HG03558 (cell line): ENCODE results near the gene YPEL4.
"Not testable (repeated sequence)": the region's sequence is repeated elsewhere in the genome, so short reads cannot be mapped to it uniquely, and the experiment has no call there.

Source experiments
- ATAC-seq: cut with Tn5 transposase; IDR thresholded peaks from one replicate; pipeline ENCODE4 v1.9.1; 2021; ENCODE audit warnings: moderate number of reproducible peaks; ENCODE audit not compliant: unreplicated experiment; ENCODE audit errors: extremely low read depth

Gene YPEL4

DNA sequence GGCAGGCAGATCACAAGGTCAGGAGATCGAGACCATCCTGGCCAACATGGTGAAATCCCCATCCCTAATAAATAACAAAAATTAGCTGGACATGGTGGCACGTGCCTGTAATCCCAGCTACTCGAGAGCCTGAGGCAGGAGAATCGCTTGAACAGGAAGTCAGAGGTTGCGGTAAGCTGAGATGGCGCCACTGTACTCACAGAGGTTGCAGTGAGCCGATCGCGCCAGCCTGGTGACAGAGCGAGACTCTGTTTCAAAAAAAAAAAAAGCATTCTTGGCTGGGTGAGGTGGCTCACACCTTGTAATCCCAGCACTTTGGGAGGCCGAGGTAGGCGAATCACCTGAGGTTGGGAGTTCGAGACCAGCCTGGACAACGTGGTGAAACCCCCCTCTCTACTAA is 2.5 kb upstream of the YPEL4 start:
- not testable (repeated sequence) for ATAC-seq

DNA sequence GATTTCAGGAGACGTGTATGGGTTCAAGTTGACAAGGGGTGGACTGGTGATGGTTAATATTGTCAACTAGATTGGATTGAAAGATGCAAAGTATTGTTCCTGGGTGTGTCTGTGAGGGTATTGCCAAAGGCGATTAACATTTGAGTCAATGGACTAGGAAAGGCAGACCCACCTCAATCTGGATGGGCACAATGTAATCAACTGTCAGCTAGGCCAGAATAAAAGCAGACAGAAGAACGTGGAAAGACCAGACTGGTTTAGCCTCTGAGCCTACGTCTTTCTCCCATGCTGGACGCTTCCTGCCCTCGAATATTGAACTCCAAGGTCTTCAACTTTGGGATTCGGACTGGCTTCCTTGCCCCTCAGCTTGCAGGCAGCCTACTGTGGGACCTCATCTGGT is 1.7 kb upstream of the YPEL4 start:
- ATAC-seq, result no peak

GRCh38 chr11:57650739-57651090 is 1.0 kb upstream of the YPEL4 start:
- ATAC-seq, result no peak

DNA sequence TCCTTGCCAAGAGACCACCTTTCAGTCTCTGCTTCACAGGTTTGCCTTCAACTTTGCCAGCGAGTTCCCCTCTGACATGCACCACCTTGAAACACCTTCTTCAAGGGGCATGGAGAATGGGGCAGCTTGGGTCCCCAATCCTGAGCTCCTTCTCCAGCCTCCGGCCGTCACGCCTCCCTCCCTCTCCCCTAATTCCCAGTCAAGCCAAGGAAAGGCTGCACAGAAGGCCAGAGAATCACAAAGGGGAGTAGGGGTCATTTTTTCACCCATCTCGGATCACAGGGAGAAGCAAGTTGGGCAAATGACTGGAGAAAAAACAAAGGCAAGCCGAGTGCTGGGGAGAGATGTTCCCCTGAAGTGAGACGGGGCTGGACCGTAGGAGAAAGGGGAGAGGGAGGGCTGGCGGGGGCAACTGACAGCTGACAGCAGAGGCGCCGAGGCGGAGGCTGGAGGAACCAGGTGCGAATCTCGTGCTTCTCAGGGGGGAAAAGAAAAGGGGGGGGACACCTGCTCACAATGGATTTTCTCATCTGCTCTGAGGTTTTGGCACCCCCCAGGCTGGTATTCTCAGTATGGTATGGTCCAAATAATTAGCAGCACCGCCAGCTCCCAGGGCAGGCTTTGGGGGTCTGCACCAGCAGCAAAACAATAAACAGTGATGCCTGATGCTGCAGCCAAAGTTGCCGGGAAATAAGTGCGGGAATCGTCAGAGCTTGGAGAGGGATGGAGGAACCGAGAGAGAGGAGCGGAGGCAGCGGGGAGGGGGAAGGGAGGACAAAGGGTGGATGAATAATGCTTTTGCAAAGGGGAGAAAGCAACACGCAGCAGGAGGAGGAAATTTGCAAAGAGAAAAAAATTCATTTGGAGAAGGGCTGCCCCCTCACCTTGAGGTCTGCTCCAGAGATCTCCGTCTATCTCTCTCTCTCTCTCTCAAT is 644 bp downstream of the YPEL4 start:
- no peak for ATAC-seq

GRCh38 chr11:57647960-57648800 is 1.5 kb downstream of the YPEL4 start:
- ATAC-seq, result no peak

GRCh38 chr11:57647372-57647771 is 2.3 kb downstream of the YPEL4 start:
- ATAC-seq, result no peak

DNA sequence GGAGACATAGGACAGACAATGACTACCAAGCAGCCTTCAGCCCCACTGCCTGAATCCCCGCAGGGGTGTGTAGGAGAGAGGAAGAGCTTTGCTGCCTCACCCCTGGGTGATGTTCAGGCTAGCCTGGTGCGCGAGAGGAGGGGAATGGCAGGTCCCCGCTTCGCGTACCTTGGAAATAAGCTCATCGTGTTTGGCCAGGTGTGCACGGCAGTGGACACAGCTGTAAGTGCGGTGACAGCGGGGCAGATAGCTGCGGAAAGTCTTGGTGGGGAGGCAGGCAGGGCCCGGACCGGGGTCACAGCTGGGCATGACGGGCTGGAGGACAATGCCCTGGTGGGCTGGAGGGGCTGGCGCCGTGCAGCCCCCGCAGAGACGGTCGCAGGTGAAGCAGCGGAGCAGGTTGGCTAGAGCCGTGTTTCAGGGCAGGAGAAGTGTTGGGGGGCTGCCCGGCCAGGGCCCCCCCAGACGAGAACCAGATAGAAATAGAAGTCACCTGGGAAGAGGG is 2.9 kb downstream of the YPEL4 start:
- ATAC-seq, result no peak

- no peak for ATAC-seq
These were observed 3.4 kb downstream of the YPEL4 start for GRCh38 chr11:57646194-57646798.

DNA sequence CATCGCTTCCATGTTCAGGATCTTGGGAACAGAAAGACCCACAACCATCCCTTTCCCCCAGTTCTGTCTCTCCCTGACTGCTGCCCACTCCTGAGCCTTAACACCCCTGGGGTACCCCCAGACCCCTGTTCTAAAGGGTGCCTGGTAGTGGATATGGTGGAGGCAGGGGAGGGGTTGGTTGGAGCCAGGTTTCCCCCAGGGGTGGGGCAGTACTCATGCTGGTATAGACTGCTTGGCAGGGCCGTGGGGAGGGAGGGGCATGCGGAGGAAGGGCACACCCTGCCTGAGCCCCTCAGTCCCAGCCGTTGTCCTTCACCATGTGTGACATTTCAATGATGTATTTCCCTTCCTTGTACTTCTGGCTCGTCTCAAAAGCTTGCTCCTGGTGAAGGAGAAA is 4.0 kb downstream of the YPEL4 start:
- no peak for ATAC-seq

GRCh38 chr11:57644748-57645688 is 4.7 kb downstream of the YPEL4 start:
- ATAC-seq, result no peak

DNA sequence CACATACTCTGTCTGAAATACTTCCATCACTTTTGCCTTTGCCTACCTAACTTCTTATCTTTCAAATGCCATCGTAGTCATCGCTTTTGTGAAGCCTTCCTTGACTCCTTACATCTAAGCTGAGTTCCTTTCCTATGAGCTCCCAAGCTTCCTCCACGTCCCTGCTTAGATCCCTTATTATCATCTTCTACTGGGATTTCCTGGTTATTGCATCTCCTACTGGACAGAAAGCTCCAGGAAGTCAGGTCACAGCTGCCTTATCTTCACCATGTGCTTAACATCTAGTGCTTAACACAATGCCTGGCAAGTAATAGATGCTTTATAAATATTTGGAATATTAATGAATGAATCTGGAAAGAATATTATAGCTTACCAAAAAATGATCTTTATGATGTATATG is 5.9 kb downstream of the YPEL4 start:
- ATAC-seq, result no peak

- no peak for ATAC-seq
These were observed 8.5 kb downstream of the YPEL4 start for GRCh38 chr11:57641011-57641807.

DNA sequence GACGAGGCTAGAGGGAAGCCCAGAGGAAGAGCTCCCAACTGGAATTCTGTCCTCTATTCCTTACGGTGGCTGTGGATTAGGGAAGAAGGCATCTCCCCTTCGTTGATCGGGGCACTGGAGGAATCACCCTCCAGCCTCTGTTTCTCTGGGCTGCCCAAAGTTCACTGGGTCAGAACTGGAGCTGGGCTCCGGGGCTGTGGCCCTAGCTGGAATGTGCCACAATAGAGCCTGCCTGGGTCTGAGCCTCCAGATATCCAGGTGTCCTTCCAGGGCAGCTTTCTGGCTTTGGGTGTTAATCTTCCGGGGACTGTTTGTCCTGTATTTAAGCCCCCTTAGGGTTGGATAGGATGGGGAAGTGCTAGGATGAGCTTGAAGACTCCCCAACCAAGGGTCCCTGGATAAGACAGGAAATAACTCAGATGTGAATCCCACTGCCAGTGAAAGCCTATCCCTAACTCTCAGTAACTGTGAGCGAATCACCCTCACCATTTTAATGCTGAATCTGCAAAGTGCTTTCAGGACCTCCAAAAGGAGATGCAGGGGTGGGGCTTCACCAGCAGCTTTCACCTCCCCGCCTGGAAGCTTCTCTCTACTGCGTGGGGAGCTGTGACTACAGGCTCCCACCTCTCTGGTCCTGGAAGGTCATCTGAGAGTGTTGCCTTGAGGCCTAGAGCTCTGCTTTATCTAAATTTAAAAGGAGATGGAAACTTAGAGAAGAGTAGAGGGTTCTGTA is 9.5 kb downstream of the YPEL4 start:
- ATAC-seq, result no peak

DNA sequence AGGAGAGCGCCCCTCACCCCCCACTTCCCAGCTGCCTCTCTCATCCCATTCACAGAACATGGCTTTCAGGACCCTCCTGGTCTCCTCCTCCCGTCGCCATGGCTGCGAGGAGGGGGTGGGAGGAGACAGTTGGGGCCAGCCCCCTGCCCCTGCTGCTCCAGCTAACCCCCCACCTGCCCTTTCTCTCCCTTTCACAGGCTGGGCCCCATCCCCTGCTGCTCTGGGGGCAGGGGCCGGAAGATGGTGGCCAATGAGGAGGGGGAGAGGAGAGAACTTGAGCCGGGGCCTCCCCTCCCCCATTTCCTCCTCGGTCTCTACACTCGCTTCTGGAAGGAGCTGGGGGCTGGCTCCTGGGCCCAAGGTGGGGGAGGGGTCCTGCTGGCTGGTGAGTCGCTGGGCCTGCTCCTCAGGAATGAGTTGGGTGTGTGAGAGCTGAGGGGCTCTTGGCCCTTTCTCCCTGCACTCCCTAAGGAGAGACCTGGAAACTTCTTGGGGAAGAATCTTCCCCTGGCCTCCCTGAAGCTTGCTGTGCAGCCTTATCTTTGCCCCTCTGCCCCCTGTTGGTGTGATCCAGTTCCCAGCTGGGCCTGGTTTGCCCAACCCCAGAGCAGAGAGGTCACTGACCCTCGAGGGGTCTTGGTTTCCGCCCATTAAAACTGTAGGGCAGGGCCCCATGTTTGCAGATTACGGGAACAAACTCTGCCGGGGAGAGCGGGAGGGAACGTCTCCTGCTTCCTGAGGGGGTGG is 10.2 kb downstream of the YPEL4 start:
- ATAC-seq, result no peak

GRCh38 chr11:57638811-57639320 is 10.8 kb downstream of the YPEL4 start:
- no peak for ATAC-seq

DNA sequence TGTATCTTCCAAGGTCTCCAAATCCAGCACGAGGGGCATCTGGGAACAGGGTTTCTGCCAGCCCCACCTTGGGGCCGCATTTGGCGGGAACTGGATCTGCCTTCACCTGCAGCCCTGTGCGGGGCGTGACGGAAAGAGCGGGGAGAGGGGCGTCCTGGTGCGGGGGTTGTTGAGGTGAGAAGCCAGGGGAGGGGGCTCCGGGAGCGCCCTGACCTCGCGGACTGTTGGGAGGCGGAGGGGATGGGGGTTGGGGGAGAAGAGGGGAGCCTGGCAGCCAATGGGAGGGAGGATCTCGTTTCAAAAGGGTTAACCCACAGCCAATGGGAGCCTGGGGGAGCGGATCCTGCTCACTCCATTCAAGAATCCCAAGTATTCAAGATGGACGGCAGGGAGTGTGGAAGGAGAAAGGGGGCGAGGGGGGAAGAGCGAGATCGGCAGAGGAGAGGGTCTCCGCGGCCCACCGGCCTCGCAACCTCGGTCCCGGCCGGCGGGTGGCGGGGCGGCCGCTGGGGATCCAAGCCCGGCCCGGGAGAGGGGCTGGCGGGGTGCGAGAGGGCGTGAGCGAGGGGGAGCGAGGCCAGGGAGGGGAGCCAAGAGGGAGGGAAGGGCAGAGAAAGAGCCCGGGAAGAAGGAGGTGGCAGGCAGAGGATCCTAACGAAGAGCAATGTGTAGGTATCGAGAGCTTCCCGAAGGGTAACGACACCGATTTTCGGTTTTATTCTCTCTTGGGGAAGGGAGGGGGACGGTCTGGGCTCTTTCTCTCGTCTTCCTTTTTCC is 11.5 kb downstream of the YPEL4 start:
- no peak for ATAC-seq

DNA sequence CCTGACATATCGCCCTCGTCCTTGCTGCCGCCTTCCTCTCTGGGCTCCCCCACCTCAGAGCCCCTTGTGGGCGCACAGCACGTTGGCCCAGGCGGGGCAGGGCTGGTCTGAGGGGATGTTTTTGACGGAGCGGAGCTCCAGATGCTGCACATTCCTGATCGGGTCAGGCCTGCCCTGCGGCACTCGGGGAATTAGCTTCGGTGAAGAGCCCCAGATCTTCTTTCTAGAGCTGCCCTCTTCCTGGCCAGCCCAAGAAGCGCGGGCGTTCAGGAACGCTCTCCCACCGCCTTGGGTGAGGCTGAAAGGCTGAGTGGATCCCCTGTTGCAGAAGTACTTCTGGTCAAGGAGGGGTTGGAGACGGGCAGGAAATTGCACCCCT is 12.1 kb downstream of the YPEL4 start:
- no peak for ATAC-seq
